ENCODE data around the gene FILIP1.

DNA sequence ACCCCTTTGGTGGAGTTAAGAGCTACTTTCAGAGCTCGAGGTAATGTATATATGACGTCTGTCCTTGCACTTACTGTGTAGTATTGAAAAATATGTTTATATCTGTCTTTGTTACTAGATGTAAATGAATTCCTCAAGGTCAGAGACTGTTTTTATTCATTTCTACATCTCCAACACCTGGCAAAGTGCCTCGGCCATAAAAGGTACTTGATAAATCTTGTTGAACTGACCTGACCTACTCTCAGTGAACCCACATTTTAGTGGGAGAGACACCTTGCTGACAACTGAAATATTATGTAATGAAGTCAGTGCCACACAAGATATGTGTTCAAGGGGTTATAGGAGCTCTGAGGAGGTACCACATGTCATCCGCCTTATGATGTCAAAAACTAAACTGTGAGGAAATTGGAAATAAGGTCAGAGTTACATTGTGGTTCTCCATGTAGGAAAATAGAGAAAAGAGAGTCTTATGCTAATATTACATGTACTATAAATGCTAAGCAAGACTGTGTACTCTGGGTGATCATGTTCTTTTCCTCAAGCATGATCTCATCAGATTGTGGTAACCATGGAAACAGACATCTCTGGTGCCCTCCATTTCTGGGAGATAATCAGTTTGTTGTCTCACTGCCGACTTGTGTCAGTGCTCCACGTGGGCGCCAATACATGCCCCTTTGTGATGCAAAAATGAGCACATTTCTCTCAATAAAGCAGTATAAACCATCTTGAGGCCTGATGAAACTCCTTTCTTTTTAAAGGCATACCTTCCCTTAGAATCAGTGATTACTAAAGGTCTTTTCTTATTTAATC lies 203.3 kb downstream of the FILIP1 start:
- TF ChIP-seq, protein P1, sequence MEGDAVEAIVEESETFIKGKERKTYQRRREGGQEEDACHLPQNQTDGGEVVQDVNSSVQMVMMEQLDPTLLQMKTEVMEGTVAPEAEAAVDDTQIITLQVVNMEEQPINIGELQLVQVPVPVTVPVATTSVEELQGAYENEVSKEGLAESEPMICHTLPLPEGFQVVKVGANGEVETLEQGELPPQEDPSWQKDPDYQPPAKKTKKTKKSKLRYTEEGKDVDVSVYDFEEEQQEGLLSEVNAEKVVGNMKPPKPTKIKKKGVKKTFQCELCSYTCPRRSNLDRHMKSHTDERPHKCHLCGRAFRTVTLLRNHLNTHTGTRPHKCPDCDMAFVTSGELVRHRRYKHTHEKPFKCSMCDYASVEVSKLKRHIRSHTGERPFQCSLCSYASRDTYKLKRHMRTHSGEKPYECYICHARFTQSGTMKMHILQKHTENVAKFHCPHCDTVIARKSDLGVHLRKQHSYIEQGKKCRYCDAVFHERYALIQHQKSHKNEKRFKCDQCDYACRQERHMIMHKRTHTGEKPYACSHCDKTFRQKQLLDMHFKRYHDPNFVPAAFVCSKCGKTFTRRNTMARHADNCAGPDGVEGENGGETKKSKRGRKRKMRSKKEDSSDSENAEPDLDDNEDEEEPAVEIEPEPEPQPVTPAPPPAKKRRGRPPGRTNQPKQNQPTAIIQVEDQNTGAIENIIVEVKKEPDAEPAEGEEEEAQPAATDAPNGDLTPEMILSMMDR (IDR thresholded peaks at IDR 0.05) = no peak
- no peak for TF ChIP-seq POLR2A (IDR thresholded peaks at IDR 0.05)

Data from body of pancreas (tissue), 4 donors.